HG02623 (cell line): ENCODE data around the gene NRXN2.
"Not testable (repeated sequence)": the region's sequence is repeated elsewhere in the genome, so short reads cannot be mapped to it uniquely, and the experiment has no call there.

Source experiments
- ATAC-seq: cut with Tn5 transposase; IDR thresholded peaks from one replicate; pipeline ENCODE4 v1.9.1; 2021; ENCODE audit warnings: moderate library complexity; ENCODE audit not compliant: unreplicated experiment

NRXN2 gene

DNA sequence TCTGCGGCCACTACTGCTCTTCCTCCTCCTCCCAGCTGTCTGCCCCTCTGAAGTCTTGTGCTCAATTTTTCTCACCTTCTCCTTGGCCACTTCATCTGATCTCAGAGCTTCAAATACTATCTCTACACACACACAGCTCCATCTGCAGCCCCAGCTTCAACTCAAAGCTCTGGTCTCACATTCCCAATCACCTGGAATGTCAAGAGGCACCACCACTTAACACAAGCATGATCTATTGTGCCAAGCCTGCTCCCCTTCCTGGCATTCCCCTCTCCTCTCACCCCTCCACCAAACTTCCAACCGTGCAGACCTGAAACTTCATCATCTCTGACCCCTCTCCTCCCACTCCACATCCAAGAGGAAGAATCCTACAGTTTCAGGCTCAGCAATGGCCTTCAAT lies 17.5 kb downstream of the NRXN2 start:
- no peak for ATAC-seq

GRCh38 chr11:64703048-64703447 lies 19.9 kb downstream of the NRXN2 start:
- ATAC-seq: no peak

GRCh38 chr11:64701956-64702355 lies 21.0 kb downstream of the NRXN2 start:
- not testable (repeated sequence) for ATAC-seq

DNA sequence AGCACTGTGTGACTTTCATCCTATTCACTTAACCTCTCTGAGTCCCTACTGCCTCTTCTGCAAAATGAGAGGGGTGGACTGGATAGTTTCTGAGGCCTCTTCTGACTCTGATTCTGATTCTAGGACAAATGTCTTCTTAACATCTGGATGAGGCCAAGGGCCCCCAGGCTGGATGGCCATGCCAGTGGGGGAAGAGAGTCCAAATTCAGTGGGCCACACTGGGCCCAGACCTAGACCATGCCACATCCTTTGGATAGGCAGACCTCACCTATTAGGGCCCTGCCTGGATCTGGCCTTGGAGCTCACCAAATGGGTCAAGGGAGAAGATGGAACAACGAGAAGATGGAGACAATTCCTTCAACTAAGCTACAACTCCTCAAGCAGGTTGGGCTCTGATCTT lies 24.6 kb downstream of the NRXN2 start:
- no peak for ATAC-seq

DNA sequence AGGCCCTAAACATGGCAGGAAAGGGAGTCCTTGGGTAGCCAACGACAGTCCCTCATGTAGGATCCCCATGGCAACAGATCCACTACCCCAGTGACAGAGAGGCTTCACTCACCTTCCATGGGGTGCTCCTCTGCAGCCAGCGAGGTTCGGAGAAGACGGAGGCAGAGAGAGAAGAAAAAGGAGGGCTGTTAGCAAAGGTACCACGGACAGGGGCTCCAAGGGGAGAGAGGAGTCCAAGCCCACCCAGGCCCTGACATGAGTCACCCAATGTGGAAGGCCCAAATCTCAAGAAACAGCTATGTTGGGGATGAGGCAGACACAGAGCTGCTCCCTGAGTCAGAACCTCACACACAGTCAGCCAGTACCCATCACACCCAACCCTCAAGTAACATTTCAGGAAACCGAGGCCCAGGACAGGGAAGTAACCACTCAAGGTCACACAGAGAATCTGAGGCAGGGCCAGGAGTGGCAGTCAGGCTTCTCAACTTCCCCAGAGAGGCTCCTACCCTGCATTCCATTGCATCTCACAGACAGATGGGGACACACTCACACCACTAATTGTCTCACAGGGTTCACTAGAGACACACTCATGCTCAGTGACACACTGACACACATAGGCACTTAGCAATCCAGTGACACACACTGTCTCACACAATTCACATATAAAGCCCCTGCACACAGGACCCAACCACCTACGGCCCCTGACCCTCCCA lies 25.2 kb downstream of the NRXN2 start:
- no peak for ATAC-seq

GRCh38 chr11:64696045-64696444 lies 27.0 kb downstream of the NRXN2 start:
- no peak for ATAC-seq

DNA sequence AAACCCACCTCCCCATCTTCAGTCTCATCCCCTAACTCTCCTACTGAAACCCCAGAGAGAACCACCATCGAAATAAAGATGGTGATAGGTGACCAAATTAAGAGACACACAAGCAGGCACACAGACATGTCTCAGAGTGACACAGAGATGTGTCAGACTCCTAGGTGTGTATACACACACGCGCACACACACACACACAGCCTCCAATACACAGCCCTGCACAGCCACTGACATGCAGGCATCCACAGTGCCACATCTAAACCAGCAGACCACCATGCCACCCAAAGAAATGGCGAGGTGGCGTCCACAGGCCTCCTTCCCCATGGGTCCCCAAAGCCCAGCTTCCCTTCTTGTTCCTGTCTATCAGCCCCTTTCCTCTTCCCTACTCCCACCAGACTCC lies 27.4 kb downstream of the NRXN2 start:
- no peak for ATAC-seq

GRCh38 chr11:64694821-64695365 lies 28.1 kb downstream of the NRXN2 start:
- no peak for ATAC-seq

DNA sequence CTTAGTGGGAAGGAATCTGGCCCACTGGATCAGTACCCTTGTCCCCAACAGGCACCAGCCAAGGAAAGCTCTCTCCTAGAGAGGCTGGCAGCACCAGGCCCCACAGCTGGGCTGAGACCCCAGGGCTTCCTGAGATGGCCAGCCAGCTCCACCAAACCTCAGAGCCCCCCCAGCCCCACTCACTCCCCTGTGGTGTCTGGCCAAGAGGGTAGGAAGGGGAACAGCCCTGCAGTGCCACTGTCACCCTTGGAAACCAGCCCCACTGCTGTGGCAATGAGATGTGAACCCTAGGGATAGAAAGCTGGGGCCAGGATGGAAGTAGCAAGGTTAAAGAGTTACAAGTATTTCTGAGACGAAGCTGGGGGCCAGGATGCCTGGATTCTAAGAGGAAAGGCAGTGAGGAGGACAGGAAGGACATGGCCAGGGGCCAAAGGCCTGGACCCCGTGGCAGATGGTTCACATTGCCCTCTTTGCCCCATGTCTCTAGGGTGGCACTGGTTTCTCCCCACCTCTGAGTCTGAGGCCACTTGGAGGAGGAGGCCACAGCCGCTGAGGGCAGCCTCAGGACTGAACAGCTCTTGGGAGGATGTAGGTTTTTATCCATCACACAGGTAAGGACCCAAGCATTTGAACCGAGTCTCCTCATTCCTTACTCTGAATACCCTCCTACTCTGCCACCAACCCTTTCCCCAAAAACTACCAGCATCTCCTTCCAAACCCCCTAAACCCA lies 28.8 kb downstream of the NRXN2 start:
- no peak for ATAC-seq

GRCh38 chr11:64692764-64693331 lies 30.1 kb downstream of the NRXN2 start:
- ATAC-seq: no peak

DNA sequence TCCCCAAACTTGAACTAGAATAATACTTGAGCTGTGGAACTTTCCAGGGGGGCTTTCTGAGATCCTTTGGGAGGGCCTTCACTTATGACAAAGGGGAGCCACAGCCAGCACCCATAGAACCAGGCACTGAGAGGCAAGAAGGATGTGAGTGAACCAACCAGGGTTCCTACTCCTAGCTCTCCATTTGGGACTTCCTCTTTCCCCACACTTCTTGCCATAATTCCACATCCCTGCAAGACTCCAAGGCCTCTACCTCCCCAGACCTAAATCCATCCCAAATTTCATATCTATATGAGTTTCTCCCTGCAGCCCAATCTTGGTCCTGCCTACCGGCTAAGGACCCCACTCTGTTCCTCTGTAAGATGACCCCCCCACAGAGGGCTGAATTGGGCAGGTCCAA lies 31.5 kb downstream of the NRXN2 start:
- ATAC-seq: no peak

DNA sequence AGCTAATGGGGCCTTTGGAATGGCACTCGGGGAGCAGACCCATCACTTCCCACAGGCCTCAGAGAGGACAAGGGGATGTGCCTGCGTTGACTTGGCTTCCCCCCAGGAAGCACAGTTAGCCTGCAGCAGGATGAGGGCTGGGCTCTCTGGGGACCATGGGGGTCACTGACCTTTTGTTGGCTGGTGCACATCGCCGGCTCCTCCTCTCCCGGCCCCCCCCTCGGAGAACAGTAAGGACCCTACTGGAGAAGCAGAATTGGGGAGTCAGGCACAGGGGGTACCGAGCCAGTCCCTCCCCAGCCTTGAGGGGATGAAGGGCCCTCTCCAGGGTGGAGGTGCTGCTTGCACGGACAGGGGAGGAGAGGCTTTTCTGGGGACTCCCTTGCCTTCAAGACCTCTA lies 32.8 kb downstream of the NRXN2 start:
- ATAC-seq: no peak

- ATAC-seq: peak; percentile 82
These were observed 34.4 kb downstream of the NRXN2 start for GRCh38 chr11:64688534-64688982.

DNA sequence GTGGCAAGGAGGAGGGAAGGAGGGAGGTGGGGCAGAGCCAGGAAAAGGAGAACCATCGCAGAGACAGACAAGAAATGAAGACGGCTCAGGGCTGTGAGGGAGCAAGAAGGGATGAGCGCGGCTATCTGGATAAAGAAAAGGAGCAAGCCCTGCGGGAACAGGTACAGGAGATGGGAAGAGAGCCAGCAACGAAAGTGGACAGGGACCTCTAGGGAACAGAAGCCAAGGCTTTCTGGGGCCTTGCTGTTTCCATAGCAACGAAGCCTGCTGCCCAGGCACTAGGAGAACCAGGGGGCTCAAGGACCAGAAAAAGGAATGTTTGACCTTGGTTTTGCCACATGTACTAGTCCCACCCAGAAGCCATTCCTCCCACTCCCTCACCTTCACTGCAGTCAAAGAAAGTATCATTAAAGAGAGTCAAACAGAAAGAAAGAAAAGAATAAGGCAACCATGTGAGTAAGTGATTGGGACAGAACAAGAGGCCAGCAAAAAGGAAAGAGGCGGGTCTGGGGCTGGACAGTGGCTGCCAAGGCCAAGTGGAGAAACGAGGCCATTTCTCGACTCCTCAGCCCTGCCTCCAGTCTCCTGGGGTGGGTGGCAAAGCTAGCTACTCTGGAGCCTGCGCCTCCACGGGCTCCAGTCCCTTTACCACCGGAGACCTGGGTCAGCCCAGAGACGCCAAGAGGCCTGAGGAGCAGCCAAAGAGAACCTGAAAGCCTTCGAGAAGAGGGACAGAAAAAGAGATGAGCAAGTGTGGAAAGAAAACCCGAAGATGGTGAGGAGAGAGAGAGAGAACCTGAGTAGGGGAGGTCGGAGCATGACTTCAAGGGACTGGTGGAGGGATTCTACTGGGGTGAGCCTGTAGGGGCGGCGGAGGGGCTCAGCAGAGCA lies 35.1 kb downstream of the NRXN2 start:
- ATAC-seq: no peak

DNA sequence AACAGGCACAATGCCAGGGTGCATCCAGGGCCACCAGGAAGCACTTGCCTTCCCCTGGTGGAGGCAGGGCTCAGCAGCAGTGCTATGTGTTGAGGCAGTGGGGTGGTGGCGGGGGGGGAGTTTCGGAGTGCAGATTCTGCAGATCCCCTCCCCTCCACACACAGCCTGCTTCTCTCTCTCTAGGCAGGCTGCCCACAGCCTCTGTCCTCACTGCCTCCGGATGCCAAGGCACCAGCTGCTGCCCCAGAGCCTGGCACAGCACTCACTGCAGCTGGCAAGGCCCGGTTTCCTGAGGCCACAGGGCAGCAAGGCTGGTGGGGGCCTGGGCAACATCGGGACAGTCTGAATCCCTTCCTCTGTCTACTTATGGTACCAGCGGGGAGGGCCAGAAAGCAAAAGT lies 35.8 kb downstream of the NRXN2 start:
- no peak for ATAC-seq

- ATAC-seq: no peak
These were observed 36.4 kb downstream of the NRXN2 start for GRCh38 chr11:64686466-64687170.

GRCh38 chr11:64685536-64685935 lies 37.5 kb downstream of the NRXN2 start:
- ATAC-seq: no peak

DNA sequence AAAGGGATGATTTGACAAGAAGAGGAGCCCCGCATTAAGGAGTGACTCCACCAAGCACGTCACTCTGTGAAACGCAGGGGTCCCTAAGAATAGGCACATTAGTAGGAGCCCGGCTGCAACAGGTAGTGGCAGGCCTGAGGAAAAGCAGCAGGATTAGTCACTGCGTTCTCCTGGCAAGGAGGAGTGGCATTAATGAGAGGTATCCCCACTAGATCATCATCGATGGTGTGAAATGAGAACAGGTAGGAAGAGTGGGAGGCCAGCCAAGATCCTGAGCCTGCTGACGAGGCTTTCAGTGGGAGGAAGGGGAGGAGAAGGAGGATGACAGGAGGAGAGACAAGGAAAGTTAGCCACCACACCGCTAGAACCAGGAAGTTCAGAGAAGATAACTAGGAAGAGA lies 38.6 kb downstream of the NRXN2 start:
- no peak for ATAC-seq

- no peak for ATAC-seq
These were observed 41.8 kb downstream of the NRXN2 start for GRCh38 chr11:64681171-64681570.

DNA sequence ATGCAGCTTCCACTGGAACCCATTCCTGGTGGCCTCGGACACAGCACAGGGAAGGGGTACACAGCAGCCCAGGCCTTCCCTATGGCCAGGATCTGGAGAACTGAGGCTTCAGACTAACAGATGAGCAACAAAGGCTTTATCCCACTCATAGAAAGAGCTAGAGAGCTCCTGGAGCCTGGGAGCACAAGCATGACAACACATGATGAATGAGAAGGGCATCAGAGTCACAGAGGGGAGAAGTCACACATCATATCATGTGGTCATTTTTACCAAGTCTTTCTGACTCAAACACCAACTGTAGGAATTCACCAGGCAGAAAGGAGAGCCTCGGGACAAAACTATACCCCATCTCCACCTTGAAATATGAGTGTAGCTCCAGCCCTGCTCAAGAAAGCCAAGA lies 43.2 kb downstream of the NRXN2 start:
- no peak for ATAC-seq
